GM23338 (cell line): ENCODE measurements around the gene UBTF. TPM values are rescaled to one million over a fixed set of nuclear protein-coding genes. Genes with fewer than 3 reads are reported as not detected.
"Not testable (repeated sequence)": the region's sequence is repeated elsewhere in the genome, so short reads cannot be mapped to it uniquely, and the experiment has no call there.

ENCODE experiments used
- ATAC-seq: fragments of 200-7000 bp; cut with Tn5 transposase; 3 replicates; pipeline ENCODE4 v1.9.1; 2020
- DNase-seq: peaks from one replicate; pipeline ENCODE4 v3.0.0-alpha.2; 2015; ENCODE audit warnings: low spot score
- H2AFZ ChIP-seq: fragments of 200-600 bp; sonication (generic); 2 replicates; pipeline ENCODE4 v1.8.0; 2016; ENCODE audit warnings: antibody characterized with exemption, mild to moderate bottlenecking, moderate library complexity
- H3F3A ChIP-seq: fragments of 200-600 bp; sonication (generic); replicated peaks from 2 replicates; pipeline ENCODE4 v1.8.0; 2017; ENCODE audit warnings: antibody characterized with exemption, mixed run types, low read depth
- H3K27ac ChIP-seq: fragments of 200-600 bp; sonication (generic); 2 replicates; pipeline ENCODE4 v1.6.1; 2016; ENCODE audit warnings: low read depth
- H3K27me3 ChIP-seq: fragments of 200-600 bp; sonication (generic); 2 replicates; pipeline ENCODE4 v1.8.0; 2016; ENCODE audit warnings: mild to moderate bottlenecking, mixed run types, moderate library complexity; ENCODE audit not compliant: insufficient read depth
- H3K36me3 ChIP-seq: fragments of 200-600 bp; sonication (generic); 2 replicates; pipeline ENCODE4 v1.8.0; 2016; ENCODE audit warnings: mild to moderate bottlenecking; ENCODE audit not compliant: insufficient read depth
- H3K4me1 ChIP-seq: fragments of 200-600 bp; sonication (generic); 2 replicates; pipeline ENCODE4 v1.8.0; 2016; ENCODE audit warnings: mild to moderate bottlenecking, moderate library complexity; ENCODE audit not compliant: insufficient read depth
- H3K4me2 ChIP-seq: fragments of 200-600 bp; sonication (generic); 2 replicates; pipeline ENCODE4 v1.7.1; 2017; ENCODE audit warnings: mixed run types
- H3K4me3 ChIP-seq: fragments of 200-600 bp; sonication (generic); 2 replicates; pipeline ENCODE4 v1.6.1; 2016; ENCODE audit warnings: mixed run types
- H3K79me2 ChIP-seq: fragments of 200-600 bp; sonication (generic); replicated peaks from 2 replicates; pipeline ENCODE4 v1.8.0; 2017; ENCODE audit warnings: mild to moderate bottlenecking; ENCODE audit not compliant: insufficient read depth
- H3K9me2 ChIP-seq: fragments of 200-600 bp; sonication (generic); 2 replicates; pipeline ENCODE4 v1.8.0; 2017; ENCODE audit not compliant: insufficient read depth
- H4K20me1 ChIP-seq: fragments of 200-600 bp; sonication (generic); replicated peaks from 2 replicates; pipeline ENCODE4 v1.8.0; 2017; ENCODE audit warnings: mild to moderate bottlenecking; ENCODE audit not compliant: insufficient read depth
- H3K27ac Mint-ChIP-seq: 2 replicates; pipeline ENCODE4 v1.8.0; 2020; ENCODE audit warnings: inconsistent platforms, mild to moderate bottlenecking, moderate library complexity, mixed read lengths
- H3K27me3 Mint-ChIP-seq: 3 replicates; pipeline ENCODE4 v1.8.0; 2022; ENCODE audit warnings: low read depth, mild to moderate bottlenecking, moderate library complexity, mixed read lengths, inconsistent platforms; ENCODE audit not compliant: insufficient read depth, poor library complexity
- H3K36me3 Mint-ChIP-seq: 3 replicates; pipeline ENCODE4 v1.8.0; 2021; ENCODE audit warnings: low read depth, mild to moderate bottlenecking, inconsistent platforms, moderate library complexity, mixed read lengths
- H3K4me1 Mint-ChIP-seq: 3 replicates; pipeline ENCODE4 v1.8.0; 2020; ENCODE audit warnings: mild to moderate bottlenecking, inconsistent platforms, mixed read lengths
- H3K4me3 Mint-ChIP-seq: 3 replicates; pipeline ENCODE4 v1.8.0; 2021; ENCODE audit warnings: moderate library complexity, mild to moderate bottlenecking, inconsistent platforms, mixed read lengths
- H3K9me3 Mint-ChIP-seq: 3 replicates; pipeline ENCODE4 v1.8.0; 2020; ENCODE audit warnings: moderate library complexity, mild to moderate bottlenecking, inconsistent platforms, mixed read lengths
- CREB1 ChIP-seq: fragments of 250-450 bp; sonication (Bioruptor Pico); IDR thresholded peaks from 2 replicates; pipeline ENCODE4 v1.5.0; 2020; ENCODE audit warnings: low read depth, mild to moderate bottlenecking, moderate library complexity
- EZH2 ChIP-seq: fragments of 200-600 bp; sonication (generic); IDR thresholded peaks from one replicate; pipeline ENCODE4 v1.8.0; 2017; ENCODE audit warnings: antibody characterized with exemption, mild to moderate bottlenecking, low read depth; ENCODE audit not compliant: unreplicated experiment
- EZH2phosphoT487 ChIP-seq: fragments of 200-600 bp; sonication (generic); IDR thresholded peaks from one replicate; pipeline ENCODE4 v1.8.1; 2018; ENCODE audit warnings: antibody characterized with exemption; ENCODE audit not compliant: unreplicated experiment
- JUNB ChIP-seq: IDR thresholded peaks from one replicate; pipeline ENCODE4 v1.6.1; 2016; ENCODE audit warnings: antibody characterized with exemption; ENCODE audit not compliant: unreplicated experiment
- NANOG ChIP-seq: IDR thresholded peaks from 2 replicates; pipeline ENCODE4 v1.6.1; 2016; ENCODE audit warnings: antibody characterized with exemption, borderline replicate concordance
- STAT1 ChIP-seq: IDR thresholded peaks from one replicate; pipeline ENCODE4 v1.6.1; 2016; ENCODE audit warnings: antibody characterized with exemption; ENCODE audit not compliant: unreplicated experiment
- polyA plus RNA-seq: library from polyadenylated mRNA; unstranded; fragments of >200 nt; fragmentation: Nextera tagmentation; extraction: Ambion mirVana; gene quantifications from 2 replicates; pipeline ENCODE4 v1.2.1, GENCODE V29; 2016
- total RNA-seq: library from RNA; depleted of rRNA; stranded (reverse); fragments of >200 nt; shearing (Covaris generic); gene quantifications from 2 replicates; pipeline ENCODE4 v1.2.3, GENCODE V29; 2014
- TF ChIP-seq, protein P1 (sequence below): IDR thresholded peaks from 2 replicates; pipeline ENCODE4 v1.6.1; 2016; ENCODE audit warnings: antibody characterized with exemption
- TF ChIP-seq, protein P2 (sequence below): fragments of 250-450 bp; sonication (Bioruptor Pico); IDR thresholded peaks from 2 replicates; pipeline ENCODE4 v1.5.0; 2020; ENCODE audit warnings: mild to moderate bottlenecking, moderate library complexity

Gene UBTF
- total and polyA plus RNA-seq, 2 experiments from 2014 or later, result 29.9 to 62.2 TPM

DNA sequence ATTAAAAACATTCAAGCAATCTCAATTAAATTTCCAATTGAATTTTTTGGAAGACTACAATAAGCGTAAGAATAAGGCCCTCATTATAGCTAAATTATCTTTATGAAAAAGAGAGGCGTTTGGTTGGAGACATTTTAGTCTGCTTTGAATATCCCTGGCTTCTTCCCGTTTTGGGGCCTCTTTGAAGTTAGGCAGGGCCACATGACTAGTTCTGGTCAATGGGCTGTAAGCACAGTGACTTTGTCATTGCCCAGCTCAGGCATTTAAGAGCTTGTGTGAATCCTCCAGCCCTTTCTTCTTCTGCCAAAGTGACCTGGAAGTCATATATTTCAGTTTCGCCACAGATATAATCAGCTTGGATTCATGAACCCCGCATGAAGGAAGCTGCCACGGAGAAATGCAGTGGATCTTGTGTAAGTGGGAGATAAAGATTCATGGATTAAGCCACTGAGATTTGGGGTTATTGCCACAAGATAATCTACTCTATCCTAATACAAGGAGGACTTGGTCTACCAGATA is 21.7 kb upstream of the UBTF start:
- Histone ChIP-seq H3K27ac (no peak overlapping the region), H3K36me3 (no peaks in the 10 kb centered on the region), H3K79me2 (no peaks in the 10 kb centered on the region), H4K20me1 (no peaks in the 10 kb centered on the region), H3F3A (no peaks in the 10 kb centered on the region), H3K4me3 (no peak overlapping the region), H3K4me1 (peaks cover 4% of the 10 kb centered on the region; the same call in 1 of the 2 replicates), H3K9me2 (no peaks in the 10 kb centered on the region), H3K27me3 (no peaks in the 10 kb centered on the region), H2AFZ (peak overlapping the region; percentile 16; the same call in 1 of the 2 replicates), H3K4me2 (no peak overlapping the region)
- peaks cover 7% of the 10 kb centered on the region for H3K4me1 Mint-ChIP-seq
- DNase-seq (no peak), ATAC-seq (no peak; the same call in 2 of the 3 replicates)
- no peak overlapping the region for H3K27ac Mint-ChIP-seq
- peaks cover 6% of the 10 kb centered on the region; the same call in 1 of the 3 replicates for H3K36me3 Mint-ChIP-seq
- no peak overlapping the region for H3K4me3 Mint-ChIP-seq
- H3K27me3 Mint-ChIP-seq, result peaks cover 12% of the 10 kb centered on the region
- TF ChIP-seq JUNB (no peak), STAT1 (no peak), NANOG (no peak)
- H3K9me3 Mint-ChIP-seq, result peaks cover 14% of the 10 kb centered on the region; the same call in 2 of the 3 replicates

DNA sequence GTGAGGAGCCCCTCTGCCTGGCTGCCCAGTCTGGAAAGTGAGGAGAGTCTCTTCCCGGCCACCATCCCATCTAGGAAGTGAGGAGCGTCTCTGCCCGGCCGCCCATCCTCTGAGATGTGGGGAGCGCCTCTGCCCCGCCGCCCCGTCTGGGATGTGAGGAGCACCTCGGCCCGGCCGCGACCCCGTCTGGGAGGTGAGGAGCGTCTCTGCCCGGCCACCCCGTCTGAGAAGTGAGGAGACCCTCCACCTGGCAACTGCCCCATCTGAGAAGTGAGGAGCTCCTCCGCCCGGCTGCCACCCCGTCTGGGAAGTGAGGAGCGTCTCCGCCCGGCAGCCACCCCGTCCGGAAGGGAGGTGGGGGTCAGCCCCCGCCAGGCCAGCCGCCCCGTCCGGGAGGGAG is 18.4 kb upstream of the UBTF start:
- not testable (repeated sequence) for H3K9me2 ChIP-seq, H3K4me1 ChIP-seq, H3K36me3 Mint-ChIP-seq, H3K79me2 ChIP-seq, H2AFZ ChIP-seq, H3K4me1 Mint-ChIP-seq, H3K27me3 ChIP-seq, H3K36me3 ChIP-seq, H3F3A ChIP-seq, H4K20me1 ChIP-seq, DNase-seq, H3K27ac Mint-ChIP-seq, H3K4me3 Mint-ChIP-seq, H3K27ac ChIP-seq, ATAC-seq, H3K4me2 ChIP-seq, H3K4me3 ChIP-seq
- Mint-ChIP-seq H3K9me3 (peaks cover 14% of the 10 kb centered on the region; the same call in 2 of the 3 replicates), H3K27me3 (peaks cover 10% of the 10 kb centered on the region)

DNA sequence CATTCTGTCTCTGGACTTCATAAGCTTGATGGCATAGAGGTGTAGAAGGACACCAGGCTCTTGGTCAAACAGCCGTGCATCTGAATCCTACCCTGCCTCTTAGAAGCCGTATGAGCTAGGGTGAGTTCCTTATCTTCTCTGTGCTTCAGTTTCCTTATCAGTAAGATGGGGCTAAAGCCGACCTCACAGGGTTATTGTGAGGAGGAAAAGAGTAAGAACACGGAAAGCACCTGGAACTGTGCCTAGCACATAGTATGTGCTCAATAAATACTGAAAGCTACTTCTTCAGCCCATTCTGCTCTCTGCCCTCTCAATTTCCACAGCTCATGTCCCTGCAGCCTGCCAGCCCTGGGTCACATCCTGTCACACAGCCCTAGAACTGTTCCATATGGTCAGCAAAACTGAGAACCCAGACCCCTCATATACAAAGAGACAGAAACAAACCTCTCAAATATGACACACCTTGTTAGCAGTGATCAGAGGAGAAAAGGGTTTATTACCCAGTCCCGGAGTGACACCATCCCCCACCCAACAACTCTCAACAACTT is 17.0 kb upstream of the UBTF start:
- Histone ChIP-seq H3K4me1 (no peaks in the 10 kb centered on the region), H4K20me1 (no peaks in the 10 kb centered on the region), H3K4me3 (no peak overlapping the region), H3K27ac (no peak overlapping the region), H3K4me2 (no peak overlapping the region), H3K9me2 (no peaks in the 10 kb centered on the region), H3K36me3 (no peaks in the 10 kb centered on the region), H3K27me3 (no peaks in the 10 kb centered on the region), H3K79me2 (no peaks in the 10 kb centered on the region), H2AFZ (no peak overlapping the region), H3F3A (no peaks in the 10 kb centered on the region)
- no peak for DNase-seq
- Mint-ChIP-seq H3K9me3 (peaks cover 14% of the 10 kb centered on the region; the same call in 2 of the 3 replicates), H3K27me3 (peaks cover 10% of the 10 kb centered on the region), H3K36me3 (peaks cover 6% of the 10 kb centered on the region; the same call in 1 of the 3 replicates), H3K27ac (no peak overlapping the region), H3K4me3 (no peak overlapping the region), H3K4me1 (no peaks in the 10 kb centered on the region)
- TF ChIP-seq, protein P1, sequence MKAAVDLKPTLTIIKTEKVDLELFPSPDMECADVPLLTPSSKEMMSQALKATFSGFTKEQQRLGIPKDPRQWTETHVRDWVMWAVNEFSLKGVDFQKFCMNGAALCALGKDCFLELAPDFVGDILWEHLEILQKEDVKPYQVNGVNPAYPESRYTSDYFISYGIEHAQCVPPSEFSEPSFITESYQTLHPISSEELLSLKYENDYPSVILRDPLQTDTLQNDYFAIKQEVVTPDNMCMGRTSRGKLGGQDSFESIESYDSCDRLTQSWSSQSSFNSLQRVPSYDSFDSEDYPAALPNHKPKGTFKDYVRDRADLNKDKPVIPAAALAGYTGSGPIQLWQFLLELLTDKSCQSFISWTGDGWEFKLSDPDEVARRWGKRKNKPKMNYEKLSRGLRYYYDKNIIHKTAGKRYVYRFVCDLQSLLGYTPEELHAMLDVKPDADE, result no peak
- TF ChIP-seq EZH2 (no peak), CREB1 (CRISPR knock-in tag) (no peak), NANOG (no peak), EZH2phosphoT487 (no peak)
- TF ChIP-seq, protein P2, sequence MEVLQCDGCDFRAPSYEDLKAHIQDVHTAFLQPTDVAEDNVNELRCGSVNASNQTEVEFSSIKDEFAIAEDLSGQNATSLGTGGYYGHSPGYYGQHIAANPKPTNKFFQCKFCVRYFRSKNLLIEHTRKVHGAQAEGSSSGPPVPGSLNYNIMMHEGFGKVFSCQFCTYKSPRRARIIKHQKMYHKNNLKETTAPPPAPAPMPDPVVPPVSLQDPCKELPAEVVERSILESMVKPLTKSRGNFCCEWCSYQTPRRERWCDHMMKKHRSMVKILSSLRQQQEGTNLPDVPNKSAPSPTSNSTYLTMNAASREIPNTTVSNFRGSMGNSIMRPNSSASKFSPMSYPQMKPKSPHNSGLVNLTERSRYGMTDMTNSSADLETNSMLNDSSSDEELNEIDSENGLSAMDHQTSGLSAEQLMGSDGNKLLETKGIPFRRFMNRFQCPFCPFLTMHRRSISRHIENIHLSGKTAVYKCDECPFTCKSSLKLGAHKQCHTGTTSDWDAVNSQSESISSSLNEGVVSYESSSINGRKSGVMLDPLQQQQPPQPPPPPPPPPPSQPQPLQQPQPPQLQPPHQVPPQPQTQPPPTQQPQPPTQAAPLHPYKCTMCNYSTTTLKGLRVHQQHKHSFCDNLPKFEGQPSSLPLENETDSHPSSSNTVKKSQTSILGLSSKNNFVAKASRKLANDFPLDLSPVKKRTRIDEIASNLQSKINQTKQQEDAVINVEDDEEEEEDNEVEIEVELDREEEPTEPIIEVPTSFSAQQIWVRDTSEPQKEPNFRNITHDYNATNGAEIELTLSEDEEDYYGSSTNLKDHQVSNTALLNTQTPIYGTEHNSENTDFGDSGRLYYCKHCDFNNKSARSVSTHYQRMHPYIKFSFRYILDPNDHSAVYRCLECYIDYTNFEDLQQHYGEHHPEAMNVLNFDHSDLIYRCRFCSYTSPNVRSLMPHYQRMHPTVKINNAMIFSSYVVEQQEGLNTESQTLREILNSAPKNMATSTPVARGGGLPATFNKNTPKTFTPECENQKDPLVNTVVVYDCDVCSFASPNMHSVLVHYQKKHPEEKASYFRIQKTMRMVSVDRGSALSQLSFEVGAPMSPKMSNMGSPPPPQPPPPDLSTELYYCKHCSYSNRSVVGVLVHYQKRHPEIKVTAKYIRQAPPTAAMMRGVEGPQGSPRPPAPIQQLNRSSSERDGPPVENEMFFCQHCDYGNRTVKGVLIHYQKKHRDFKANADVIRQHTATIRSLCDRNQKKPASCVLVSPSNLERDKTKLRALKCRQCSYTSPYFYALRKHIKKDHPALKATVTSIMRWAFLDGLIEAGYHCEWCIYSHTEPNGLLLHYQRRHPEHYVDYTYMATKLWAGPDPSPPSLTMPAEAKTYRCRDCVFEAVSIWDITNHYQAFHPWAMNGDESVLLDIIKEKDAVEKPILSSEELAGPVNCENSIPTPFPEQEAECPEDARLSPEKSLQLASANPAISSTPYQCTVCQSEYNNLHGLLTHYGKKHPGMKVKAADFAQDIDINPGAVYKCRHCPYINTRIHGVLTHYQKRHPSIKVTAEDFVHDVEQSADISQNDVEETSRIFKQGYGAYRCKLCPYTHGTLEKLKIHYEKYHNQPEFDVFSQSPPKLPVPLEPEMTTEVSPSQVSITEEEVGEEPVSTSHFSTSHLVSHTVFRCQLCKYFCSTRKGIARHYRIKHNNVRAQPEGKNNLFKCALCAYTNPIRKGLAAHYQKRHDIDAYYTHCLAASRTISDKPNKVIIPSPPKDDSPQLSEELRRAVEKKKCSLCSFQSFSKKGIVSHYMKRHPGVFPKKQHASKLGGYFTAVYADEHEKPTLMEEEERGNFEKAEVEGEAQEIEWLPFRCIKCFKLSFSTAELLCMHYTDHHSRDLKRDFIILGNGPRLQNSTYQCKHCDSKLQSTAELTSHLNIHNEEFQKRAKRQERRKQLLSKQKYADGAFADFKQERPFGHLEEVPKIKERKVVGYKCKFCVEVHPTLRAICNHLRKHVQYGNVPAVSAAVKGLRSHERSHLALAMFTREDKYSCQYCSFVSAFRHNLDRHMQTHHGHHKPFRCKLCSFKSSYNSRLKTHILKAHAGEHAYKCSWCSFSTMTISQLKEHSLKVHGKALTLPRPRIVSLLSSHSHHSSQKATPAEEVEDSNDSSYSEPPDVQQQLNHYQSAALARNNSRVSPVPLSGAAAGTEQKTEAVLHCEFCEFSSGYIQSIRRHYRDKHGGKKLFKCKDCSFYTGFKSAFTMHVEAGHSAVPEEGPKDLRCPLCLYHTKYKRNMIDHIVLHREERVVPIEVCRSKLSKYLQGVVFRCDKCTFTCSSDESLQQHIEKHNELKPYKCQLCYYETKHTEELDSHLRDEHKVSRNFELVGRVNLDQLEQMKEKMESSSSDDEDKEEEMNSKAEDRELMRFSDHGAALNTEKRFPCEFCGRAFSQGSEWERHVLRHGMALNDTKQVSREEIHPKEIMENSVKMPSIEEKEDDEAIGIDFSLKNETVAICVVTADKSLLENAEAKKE, result no peak
- no peak for ATAC-seq
